Measurements from ENCODE around the gene PRODH.
A peak's percentile ranks its signal among the peaks of the same experiment; 100 is the strongest.
"Not testable (repeated sequence)": the region's sequence is repeated elsewhere in the genome, so short reads cannot be mapped to it uniquely, and the experiment has no call there.

PRODH gene

DNA sequence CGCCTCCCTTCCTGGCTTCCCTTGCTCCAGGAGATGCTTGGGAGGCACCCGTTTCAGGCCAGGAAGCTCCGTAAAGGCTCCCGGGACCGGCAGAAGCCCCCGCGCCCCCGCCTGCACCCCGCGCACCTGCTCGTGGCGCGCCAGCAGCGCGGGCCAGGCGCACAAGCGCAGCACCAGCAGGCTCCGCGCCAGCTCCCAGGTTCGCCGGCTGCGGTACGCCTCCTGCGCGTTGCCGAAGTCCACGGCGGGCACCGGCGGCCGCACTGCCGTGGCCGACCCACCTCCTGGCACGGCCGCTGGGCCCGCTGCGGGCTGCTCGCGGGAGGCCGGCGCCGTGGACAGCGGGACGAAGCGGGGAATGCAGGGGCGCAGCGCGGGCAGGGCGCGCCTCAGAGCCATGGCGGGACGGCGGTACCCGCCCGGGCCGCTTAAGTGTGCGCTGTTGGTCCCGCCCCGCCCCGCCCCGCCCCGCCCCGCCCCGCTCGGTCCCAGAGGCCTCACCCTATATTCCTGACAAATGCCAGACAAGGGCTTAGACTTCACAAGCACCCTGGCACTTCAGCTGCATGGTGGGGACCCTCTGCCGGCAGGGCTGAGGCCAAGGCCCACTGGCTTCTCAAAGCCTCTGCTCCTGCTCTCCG, at the start of gene PRODH:
Gene PRODH (minus strand): TSS at position 405 of the 641 bp plus-strand sequence. CDS start 6 bp downstream, at position 399.
- DNase-seq: no peak

DNA sequence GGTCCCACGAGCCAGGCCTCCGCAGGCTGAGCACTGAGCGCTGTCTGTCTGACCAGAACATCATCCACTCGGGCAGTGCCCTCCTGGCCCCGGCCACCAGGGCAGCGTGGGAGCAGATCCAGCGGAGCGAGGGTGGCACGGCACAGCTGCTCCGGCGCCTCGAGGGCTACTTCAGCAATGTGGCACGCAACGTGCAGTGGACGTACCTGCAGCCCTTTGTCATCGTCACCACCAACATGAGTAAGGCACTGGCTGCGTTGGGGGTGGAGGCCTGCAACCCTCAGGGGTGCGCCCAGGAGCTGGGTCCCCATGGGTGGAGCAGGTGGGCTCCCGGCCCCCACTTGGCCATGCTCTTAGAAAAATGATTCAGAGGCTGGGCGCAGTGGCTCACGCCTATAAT, 49.7 kb upstream of the PRODH start:
- no peak for DNase-seq

DNA sequence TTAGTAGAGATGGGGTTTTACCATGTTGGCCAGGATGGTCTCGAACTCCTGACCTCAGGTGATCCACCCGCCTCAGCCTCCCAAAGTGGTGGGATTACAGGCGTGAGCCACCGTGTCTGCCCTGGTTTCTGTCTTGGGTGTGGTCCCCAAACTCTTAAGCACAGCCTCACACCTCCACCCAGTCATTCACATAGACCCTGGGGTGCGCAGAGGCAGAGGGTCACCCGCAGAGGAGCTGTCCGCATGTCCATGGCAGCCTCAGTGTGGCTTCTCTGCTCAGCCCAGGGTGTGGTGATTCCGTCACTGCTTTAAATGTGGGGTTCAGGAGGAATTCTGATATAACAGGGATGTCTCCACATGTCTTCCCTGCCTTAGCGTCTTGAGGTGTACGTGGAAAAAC, 48.5 kb upstream of the PRODH start:
- no peak for DNase-seq

DNA sequence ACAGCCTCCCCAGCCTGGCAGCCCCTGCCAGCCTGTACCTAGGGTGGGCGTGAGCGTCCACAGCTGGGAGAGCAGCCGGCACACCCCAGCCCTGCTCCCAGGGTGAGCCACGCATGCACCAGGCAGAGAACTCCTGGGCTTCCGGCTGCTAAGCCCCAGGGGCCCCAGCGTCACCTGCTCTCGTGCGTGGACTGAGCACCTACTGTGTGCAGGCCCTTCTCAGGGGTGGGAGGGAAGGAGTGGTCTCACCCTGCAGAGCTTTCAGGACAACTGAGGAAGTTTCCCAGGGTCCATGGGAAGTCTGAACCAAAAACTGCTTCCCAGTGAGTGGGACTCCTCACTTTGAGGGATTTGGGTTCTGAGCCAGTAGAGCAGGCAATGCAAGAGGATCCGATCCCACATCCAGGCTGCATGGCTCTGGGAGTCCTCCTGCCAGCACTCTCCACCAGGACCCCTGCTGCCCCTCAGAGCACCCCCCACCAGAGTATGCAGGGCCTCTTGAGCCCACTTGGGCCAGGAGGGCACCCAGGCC, 47.1 kb upstream of the PRODH start:
- DNase-seq: no peak

- no peak for DNase-seq
Observed at GRCh38 chr22:18980829-18981228, 44.7 kb upstream of the PRODH start.

GRCh38 chr22:18979957-18980356, 43.9 kb upstream of the PRODH start:
- no peak for DNase-seq

DNA sequence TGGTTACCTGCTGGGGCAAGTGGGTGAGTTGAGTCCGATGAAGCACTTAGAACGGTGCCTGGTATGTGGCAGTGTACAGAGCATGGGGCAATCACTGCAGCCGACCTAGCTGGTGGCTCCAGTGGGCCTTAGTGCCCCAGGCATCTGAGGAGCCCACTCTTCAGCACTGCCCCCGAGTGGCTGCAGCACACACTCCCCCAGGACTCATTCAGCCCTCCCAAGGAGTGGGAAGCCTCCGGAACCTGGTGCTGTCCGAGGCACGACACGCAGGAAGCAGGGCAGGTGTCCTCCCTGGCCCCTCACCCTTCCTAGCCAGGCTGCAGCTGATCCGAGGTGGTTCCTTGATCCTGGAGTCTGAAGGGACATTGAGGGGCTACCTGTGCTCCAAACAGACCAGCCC, 42.4 kb upstream of the PRODH start:
- no peak for DNase-seq

- no peak for DNase-seq
Observed at GRCh38 chr22:18977824-18978425, 41.8 kb upstream of the PRODH start.

DNA sequence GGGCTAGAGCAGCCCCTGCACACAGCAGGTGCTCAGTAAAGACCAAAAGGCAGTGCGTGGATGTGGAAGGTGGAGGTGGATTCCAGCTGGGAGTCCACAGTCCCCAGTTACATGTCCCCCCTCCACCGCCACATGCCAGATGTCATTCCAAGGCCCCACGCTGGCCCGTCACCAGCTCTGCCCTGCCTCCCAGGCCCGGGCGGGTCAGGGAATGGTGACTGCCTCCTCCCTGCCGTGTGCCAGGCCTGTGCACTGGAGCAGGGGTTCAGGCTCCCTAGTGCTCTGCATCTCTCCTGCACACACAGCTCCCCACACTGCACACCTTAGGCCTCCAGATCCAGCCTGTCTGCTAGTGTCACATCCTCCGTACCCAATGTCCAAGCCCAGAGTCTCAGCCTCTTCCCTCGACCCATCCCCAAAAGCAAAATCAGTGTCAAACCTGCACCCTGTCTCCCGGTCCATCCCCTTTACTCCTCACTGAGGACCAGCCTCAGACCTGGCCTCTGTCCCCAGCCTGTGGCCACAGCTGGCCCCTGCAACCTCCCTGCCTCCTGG, 40.2 kb upstream of the PRODH start:
- DNase-seq: no peak

- no peak for DNase-seq
Observed at GRCh38 chr22:18975434-18976196, 39.5 kb upstream of the PRODH start.

- no peak for DNase-seq
Observed at GRCh38 chr22:18974477-18975180, 38.5 kb upstream of the PRODH start.

DNA sequence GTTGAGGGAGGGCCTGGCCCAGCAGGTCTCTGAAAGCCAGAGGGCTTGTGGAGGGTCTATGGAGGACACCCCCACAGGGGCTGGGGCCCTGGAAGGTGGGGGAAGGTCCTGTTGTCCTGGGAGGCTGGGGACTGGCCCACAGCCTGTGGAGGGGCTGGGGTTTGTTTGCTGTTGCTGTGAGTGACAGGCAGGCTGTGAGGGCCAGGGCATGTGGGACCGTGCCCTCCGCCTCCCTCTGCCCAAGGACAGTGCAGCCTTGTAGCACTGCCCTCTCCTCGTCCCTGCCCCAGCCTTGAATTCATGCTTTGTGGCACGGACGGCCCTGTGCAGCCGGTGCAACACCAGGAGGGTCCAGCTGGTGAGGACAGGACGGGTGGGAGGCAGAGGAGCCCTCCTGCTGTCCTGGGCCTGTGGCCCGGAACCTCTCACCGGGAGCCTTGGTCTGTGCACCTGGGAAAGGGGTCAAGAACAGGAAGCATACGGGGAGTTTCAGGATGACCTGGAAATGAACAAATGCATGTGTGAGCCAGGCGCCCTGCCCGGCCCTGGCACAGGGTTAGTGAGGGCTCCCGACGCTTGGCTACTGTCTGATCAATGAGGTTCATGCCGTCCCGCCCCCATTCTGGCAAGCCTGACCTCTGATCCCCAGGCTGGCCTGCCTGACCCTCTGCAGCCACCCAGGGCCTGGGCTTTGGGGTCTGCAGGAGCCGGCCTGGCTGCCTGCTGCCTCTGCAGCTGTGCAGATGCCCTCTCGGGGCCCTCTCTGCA, 37.4 kb upstream of the PRODH start:
- no peak for DNase-seq

DNA sequence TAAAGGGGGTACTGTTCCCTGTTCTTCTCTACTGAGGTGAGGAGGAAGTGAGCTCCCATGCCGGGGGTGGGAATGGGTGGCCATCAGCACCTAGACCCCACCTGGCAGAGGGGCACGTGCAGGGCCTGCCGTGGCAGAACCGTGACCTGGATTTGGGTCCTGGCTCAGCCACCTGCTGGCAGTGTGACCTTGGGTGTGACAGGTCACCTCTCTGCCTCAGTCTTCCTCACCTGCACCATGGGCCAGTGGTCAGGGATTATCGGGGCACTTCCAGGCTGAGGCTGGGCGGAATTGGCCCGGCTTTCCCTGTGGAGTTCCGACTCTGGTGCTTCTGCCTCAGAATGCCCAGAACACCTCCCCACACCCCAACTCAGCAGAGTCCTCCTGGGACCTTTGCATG, 36.5 kb upstream of the PRODH start:
- not testable (repeated sequence) for DNase-seq

DNA sequence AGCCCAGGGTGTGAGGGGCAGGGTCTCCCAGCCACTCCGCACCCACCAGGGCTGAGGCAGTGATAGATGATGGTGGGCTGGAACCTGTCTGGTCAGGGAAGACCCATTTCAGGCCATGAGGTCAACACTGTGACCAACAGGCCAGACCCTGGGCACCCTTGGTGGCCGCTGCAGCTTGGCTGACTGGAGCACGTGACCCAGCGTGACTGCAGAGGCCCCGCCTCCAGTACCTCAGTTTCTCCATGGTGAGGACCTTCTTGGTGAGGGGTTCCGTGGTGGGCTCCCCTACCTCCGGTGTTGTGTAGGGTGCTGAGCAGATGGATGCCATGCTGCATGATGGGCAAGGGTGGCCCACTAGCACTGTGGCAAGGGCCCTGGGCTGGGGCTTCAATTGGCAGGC, 35.9 kb upstream of the PRODH start:
- DNase-seq: not testable (repeated sequence)

GRCh38 chr22:18971321-18971751, 35.2 kb upstream of the PRODH start:
- DNase-seq: no peak

DNA sequence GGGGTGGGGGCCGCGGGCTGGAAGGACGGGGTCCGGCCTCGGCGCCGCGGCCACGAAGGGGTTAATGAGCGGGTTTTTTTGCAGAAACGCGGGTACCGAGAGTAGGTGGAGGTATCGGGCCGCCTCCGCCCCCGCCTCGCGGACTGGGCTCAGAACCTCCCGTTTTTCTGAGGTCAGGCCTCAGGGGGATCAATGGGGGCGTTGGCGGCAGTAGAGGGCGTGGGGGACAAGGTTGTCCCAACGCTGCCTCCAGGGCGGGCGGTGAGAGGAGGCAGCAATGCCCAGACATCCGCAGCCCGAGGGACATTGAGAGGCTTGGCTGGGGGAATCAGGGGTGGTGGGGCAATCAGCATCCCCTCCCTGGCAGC, 34.8 kb upstream of the PRODH start:
- DNase-seq: no peak

- peak; percentile 15 for DNase-seq
Observed at GRCh38 chr22:18970176-18970947, 34.3 kb upstream of the PRODH start.

DNA sequence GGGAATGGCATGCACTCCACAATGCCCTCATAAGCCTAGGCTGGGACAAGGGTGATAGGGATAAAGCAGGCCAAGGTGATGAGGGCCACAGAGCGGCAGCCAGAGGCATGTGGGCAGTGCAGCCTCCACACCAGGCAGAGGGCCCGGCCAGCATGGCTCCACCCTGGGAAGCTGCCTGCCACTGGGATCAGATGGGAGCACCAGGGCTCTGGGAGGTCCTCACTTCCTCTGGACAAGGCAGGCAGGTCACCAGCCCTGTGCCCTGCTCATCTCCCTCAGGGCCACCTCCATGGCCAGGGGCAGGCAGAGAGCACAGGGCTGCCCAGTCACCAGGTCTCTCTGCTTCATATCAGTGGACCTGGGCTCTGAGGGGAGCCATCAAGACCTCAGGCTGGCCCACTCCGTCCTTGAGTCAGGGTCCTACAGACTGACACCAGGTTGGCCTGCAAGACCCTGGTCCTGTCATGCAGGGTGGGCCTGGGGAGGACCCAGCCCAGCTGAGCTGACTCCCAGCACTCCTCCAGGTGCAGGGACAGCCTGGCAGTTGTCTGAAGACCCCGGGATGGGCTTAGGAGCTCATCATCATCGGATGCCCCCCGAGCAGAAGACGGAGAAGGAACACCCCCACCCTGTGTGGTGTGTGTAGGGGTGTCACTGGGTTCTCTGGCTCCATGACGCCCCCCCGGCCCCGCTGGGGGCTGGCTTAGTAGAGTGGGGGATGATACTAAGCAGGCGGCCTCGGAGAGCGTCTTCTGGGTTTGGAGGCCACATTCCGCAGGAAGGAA, 33.3 kb upstream of the PRODH start:
- not testable (repeated sequence) for DNase-seq

DNA sequence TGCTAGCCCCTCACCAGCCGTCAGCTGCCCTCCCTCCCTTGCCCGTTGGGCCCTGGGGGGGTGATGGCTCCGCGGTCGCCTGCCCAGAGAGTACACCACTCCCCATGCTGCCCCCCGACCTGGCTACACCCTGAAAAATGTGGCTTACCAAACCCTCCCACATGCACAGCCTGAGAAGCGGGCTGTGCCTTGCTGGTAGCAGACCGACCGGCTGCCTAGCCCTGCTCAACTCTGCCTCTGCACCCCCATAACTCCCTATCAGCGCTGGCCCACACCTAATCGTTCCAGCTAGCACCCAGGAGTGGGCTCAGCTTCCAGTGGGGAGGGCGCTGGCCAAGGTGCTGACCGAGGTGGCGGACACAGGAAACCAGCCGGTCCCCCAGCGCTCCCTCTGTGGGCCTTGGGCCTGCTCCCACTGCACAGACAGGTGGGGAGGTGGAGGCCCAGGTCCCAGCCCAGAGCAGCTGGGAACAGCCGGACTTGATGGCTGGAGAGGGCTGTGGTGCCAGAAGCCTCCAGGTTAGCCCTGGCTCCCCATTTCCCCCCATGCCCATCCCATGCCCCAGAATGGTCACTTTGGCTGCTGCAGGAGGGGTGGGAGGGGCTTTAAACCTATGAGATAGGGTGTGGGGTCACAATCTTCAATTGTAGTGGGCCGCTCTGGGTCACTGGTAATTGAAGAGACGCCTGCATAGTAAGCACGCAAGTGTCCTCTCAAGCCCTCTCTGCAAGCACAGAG, 32.1 kb upstream of the PRODH start:
- DNase-seq: no peak
